H9 (cell line): ENCODE results near the gene INPP5E. TPM values are rescaled to one million over a fixed set of nuclear protein-coding genes. Genes with fewer than 3 reads are reported as not detected.

Experiments used
- DNase-seq: peaks from one replicate; pipeline ENCODE4 v3.0.0-alpha.2; 2017
- H2AFZ ChIP-seq: one replicate; pipeline ENCODE4 v1.6.1; 2013; ENCODE audit warnings: mild to moderate bottlenecking, low read length, control low read depth, moderate library complexity
- H2AK5ac ChIP-seq: 2 replicates; pipeline ENCODE4 v1.6.1; 2013; ENCODE audit warnings: low read length, control low read depth, mixed read lengths; ENCODE audit not compliant: insufficient read length
- H2BK120ac ChIP-seq: one replicate; pipeline ENCODE4 v1.6.1; 2013; ENCODE audit warnings: low read depth, mild to moderate bottlenecking, low read length, control low read depth, inconsistent platforms; ENCODE audit not compliant: poor library complexity, severe bottlenecking
- H2BK12ac ChIP-seq: 2 replicates; pipeline ENCODE4 v1.6.1; 2013; ENCODE audit warnings: low read length, control low read depth, mixed read lengths, low read depth; ENCODE audit not compliant: insufficient read length
- H2BK15ac ChIP-seq: 2 replicates; pipeline ENCODE4 v1.6.1; 2013; ENCODE audit warnings: low read depth, low read length, control low read depth
- H2BK20ac ChIP-seq: one replicate; pipeline ENCODE4 v1.6.1; 2013; ENCODE audit warnings: low read depth, mild to moderate bottlenecking, low read length, control low read depth, inconsistent platforms; ENCODE audit not compliant: poor library complexity, severe bottlenecking
- H2BK5ac ChIP-seq: 2 replicates; pipeline ENCODE4 v1.6.1; 2013; ENCODE audit warnings: low read length, control low read depth, mixed read lengths; ENCODE audit not compliant: insufficient read length
- H3K14ac ChIP-seq: 2 replicates; pipeline ENCODE4 v1.6.1; 2013; ENCODE audit warnings: low read length, control low read depth; ENCODE audit not compliant: insufficient read depth
- H3K18ac ChIP-seq: 2 replicates; pipeline ENCODE4 v1.6.1; 2013; ENCODE audit warnings: low read depth, mild to moderate bottlenecking, mixed read lengths, low read length, control low read depth; ENCODE audit not compliant: insufficient read length
- H3K23ac ChIP-seq: 2 replicates; pipeline ENCODE4 v1.6.1; 2013; ENCODE audit warnings: low read length, control low read depth, mixed read lengths, low read depth; ENCODE audit not compliant: insufficient read length
- H3K23me2 ChIP-seq: 2 replicates; pipeline ENCODE4 v1.6.1; 2013; ENCODE audit warnings: low read depth, mild to moderate bottlenecking, mixed read lengths, low read length, control low read depth; ENCODE audit not compliant: insufficient read length, poor library complexity, severe bottlenecking
- H3K27ac ChIP-seq: 2 replicates; pipeline ENCODE4 v1.5.1; 2013; ENCODE audit warnings: low read length, control low read depth, mixed read lengths, low read depth; ENCODE audit not compliant: insufficient read length
- H3K27me3 ChIP-seq: 2 replicates; pipeline ENCODE4 v1.6.1; 2013; ENCODE audit warnings: low read length, control low read depth, inconsistent platforms; ENCODE audit not compliant: insufficient read depth
- H3K4ac ChIP-seq: 2 replicates; pipeline ENCODE4 v1.6.1; 2013; ENCODE audit warnings: low read depth, mild to moderate bottlenecking, control low read depth, inconsistent platforms, low read length, moderate library complexity
- H3K4me1 ChIP-seq: 2 replicates; pipeline ENCODE4 v1.6.1; 2013; ENCODE audit warnings: low read length, control low read depth, inconsistent platforms; ENCODE audit not compliant: insufficient read depth
- H3K4me2 ChIP-seq: 2 replicates; pipeline ENCODE4 v1.6.1; 2013; ENCODE audit warnings: low read length, control low read depth, mixed read lengths; ENCODE audit not compliant: insufficient read length, insufficient read depth
- H3K56ac ChIP-seq: 2 replicates; pipeline ENCODE4 v1.6.1; 2013; ENCODE audit warnings: low read depth, mild to moderate bottlenecking, mixed read lengths, low read length, control low read depth; ENCODE audit not compliant: insufficient read length
- H3K79me1 ChIP-seq: 2 replicates; pipeline ENCODE4 v1.6.1; 2013; ENCODE audit warnings: low read depth, mild to moderate bottlenecking, moderate library complexity, low read length, control low read depth, inconsistent platforms; ENCODE audit not compliant: insufficient read depth, poor library complexity, severe bottlenecking
- H3K79me2 ChIP-seq: 2 replicates; pipeline ENCODE4 v1.6.1; 2013; ENCODE audit warnings: low read length, control low read depth, inconsistent platforms; ENCODE audit not compliant: insufficient read depth
- H3K9ac ChIP-seq: 2 replicates; pipeline ENCODE4 v1.6.1; 2013; ENCODE audit warnings: low read length, control low read depth, mixed read lengths; ENCODE audit not compliant: insufficient read length; ENCODE audit errors: extremely low read depth
- H3K9me3 ChIP-seq: one replicate; pipeline ENCODE4 v1.6.1; 2013; ENCODE audit warnings: low read depth, low read length, inconsistent platforms; ENCODE audit not compliant: control insufficient read depth
- H3T11ph ChIP-seq: one replicate; pipeline ENCODE4 v1.6.1; 2013; ENCODE audit warnings: mild to moderate bottlenecking, low read length, control low read depth, inconsistent platforms
- H4K20me1 ChIP-seq: one replicate; pipeline ENCODE4 v1.6.1; 2013; ENCODE audit not compliant: control insufficient read depth, insufficient read length, insufficient read depth
- H4K5ac ChIP-seq: 2 replicates; pipeline ENCODE4 v1.6.1; 2013; ENCODE audit warnings: low read depth, mild to moderate bottlenecking, mixed read lengths, low read length, control low read depth; ENCODE audit not compliant: insufficient read length
- H4K8ac ChIP-seq: replicated peaks from 2 replicates; pipeline ENCODE4 v1.6.1; 2013; ENCODE audit warnings: low read length, control low read depth, mixed read lengths, low read depth; ENCODE audit not compliant: insufficient read length
- H4K91ac ChIP-seq: 2 replicates; pipeline ENCODE4 v1.6.1; 2013; ENCODE audit warnings: low read depth, mild to moderate bottlenecking, moderate library complexity, mixed read lengths, low read length, control low read depth; ENCODE audit not compliant: insufficient read length
- H3K27ac Mint-ChIP-seq, 3 experiments: 2 replicates in 2 of 3; 3 replicates in 1 of 3; pipeline ENCODE4 v1.8.0; 2020 to 2021; ENCODE audit warnings: mixed read lengths in 3 of 3, mild to moderate bottlenecking in 1 of 3, moderate library complexity in 1 of 3
- H3K27me3 Mint-ChIP-seq: 2 replicates; pipeline ENCODE4 v1.8.0; 2021; ENCODE audit warnings: low read depth, mild to moderate bottlenecking, moderate library complexity, mixed read lengths
- H3K36me3 Mint-ChIP-seq, 3 experiments: 2 replicates in 2 of 3; 3 replicates in 1 of 3; pipeline ENCODE4 v1.8.0; 2020 to 2021; ENCODE audit warnings: low read depth in 3 of 3, mixed read lengths in 3 of 3; ENCODE audit not compliant: insufficient read depth in 1 of 3
- H3K4me1 Mint-ChIP-seq, 2 experiments: 2 replicates each; pipeline ENCODE4 v1.8.0; 2020; ENCODE audit warnings: mixed read lengths in 2 of 2
- H3K4me3 Mint-ChIP-seq, 2 experiments: 2 replicates in 1 of 2; 3 replicates in 1 of 2; pipeline ENCODE4 v1.8.0; 2020 to 2021; ENCODE audit warnings: mild to moderate bottlenecking in 2 of 2, mixed read lengths in 2 of 2, moderate library complexity in 1 of 2
- H3K9me3 Mint-ChIP-seq, 2 experiments: 2 replicates in 1 of 2; 3 replicates in 1 of 2; pipeline ENCODE4 v1.8.0; 2020; ENCODE audit warnings: mild to moderate bottlenecking in 2 of 2, mixed read lengths in 2 of 2, moderate library complexity in 1 of 2
- WGBS: extraction: QIAGEN DNeasy Blood & Tissue Kit; methylation state at CpG from one replicate; pipeline ENCODE4 v1.1.7; 2013; ENCODE audit warnings: missing lambda C conversion rate, low lambda C conversion rate, mixed read lengths; ENCODE audit not compliant: insufficient read length; ENCODE audit errors: extremely low coverage; 5-methylcytosine and 5-hydroxymethylcytosine counted together
- total RNA-seq: library from RNA; stranded (reverse); gene quantifications from 2 replicates; pipeline ENCODE4 v1.2.1, GENCODE V29; 2021
- TF ChIP-seq, protein P1 (sequence below): fragments of 200-600 bp; sonication (generic); conservative IDR thresholded peaks from 3 replicates; pipeline ENCODE4 v1.8.0; 2021; ENCODE audit warnings: antibody characterized with exemption, mild to moderate bottlenecking

Gene INPP5E
- total RNA-seq, 1 experiment from 2014 or later = 21.0 TPM

DNA sequence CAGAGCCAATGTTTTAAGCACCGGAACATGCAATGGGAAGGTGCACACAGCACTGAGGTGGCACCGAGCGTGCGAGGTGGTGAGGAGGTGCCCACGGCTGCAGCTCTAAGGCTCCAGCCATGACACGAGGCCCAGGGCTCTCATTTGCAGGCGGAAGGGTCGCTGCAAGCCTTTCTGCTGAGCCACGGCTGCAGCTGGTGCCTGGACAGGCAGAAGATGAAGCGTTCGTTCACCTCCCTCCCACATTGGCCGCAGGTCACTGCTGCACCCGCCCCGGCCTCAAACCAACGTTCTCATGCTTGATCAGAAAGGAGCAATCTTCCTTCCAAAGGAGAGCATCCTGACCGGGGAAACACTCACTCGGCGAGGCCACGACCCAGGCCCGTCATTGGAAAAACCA is 4.5 kb upstream of the INPP5E start:
- TF ChIP-seq, protein P1, sequence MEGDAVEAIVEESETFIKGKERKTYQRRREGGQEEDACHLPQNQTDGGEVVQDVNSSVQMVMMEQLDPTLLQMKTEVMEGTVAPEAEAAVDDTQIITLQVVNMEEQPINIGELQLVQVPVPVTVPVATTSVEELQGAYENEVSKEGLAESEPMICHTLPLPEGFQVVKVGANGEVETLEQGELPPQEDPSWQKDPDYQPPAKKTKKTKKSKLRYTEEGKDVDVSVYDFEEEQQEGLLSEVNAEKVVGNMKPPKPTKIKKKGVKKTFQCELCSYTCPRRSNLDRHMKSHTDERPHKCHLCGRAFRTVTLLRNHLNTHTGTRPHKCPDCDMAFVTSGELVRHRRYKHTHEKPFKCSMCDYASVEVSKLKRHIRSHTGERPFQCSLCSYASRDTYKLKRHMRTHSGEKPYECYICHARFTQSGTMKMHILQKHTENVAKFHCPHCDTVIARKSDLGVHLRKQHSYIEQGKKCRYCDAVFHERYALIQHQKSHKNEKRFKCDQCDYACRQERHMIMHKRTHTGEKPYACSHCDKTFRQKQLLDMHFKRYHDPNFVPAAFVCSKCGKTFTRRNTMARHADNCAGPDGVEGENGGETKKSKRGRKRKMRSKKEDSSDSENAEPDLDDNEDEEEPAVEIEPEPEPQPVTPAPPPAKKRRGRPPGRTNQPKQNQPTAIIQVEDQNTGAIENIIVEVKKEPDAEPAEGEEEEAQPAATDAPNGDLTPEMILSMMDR = no peak
- no peak overlapping the region for H3T11ph ChIP-seq
- peaks cover 31 to 83% (median 70%) of the 10 kb centered on the region in 3 experiments for H3K36me3 Mint-ChIP-seq
- H3K14ac ChIP-seq = no peak overlapping the region
- no peak overlapping the region for H2BK5ac ChIP-seq
- H2BK20ac ChIP-seq = no peak overlapping the region
- WGBS = no CpG with 5 or more reads among the region's 20 CpGs
- no peak overlapping the region for H3K4me3 Mint-ChIP-seq
- H3K9ac ChIP-seq = no peak overlapping the region
- H3K23ac ChIP-seq = no peak overlapping the region
- H3K4me2 ChIP-seq = no peak overlapping the region
- H3K4ac ChIP-seq = no peak overlapping the region
- peaks cover 3% of the 10 kb centered on the region for H3K23me2 ChIP-seq
- H3K9me3 ChIP-seq = no peaks in the 10 kb centered on the region
- no peak overlapping the region for H3K27ac Mint-ChIP-seq
- H3K27me3 Mint-ChIP-seq = no peaks in the 10 kb centered on the region
- H2BK15ac ChIP-seq = no peak overlapping the region
- no peaks in the 10 kb centered on the region for H3K79me2 ChIP-seq
- H3K56ac ChIP-seq = no peak overlapping the region
- no peak overlapping the region for H2BK120ac ChIP-seq
- no peak overlapping the region for H2AFZ ChIP-seq
- H3K27me3 ChIP-seq = no peaks in the 10 kb centered on the region
- H2AK5ac ChIP-seq = no peak overlapping the region
- no peaks in the 10 kb centered on the region for H3K4me1 Mint-ChIP-seq
- no peak overlapping the region for H2BK12ac ChIP-seq
- no peak overlapping the region for H3K18ac ChIP-seq
- H4K8ac ChIP-seq = no peak overlapping the region
- no peaks in the 10 kb centered on the region for H3K9me3 Mint-ChIP-seq
- no peaks in the 10 kb centered on the region for H3K79me1 ChIP-seq
- H3K4me1 ChIP-seq = no peaks in the 10 kb centered on the region
- no peak for DNase-seq
- H4K5ac ChIP-seq = no peak overlapping the region
- H3K27ac ChIP-seq = no peak overlapping the region
- H4K20me1 ChIP-seq = peaks cover 2% of the 10 kb centered on the region
- H4K91ac ChIP-seq = no peak overlapping the region
